ENCODE results near the gene FAM219A.

GRCh38 chr9:34459941-34460340 lies 1.6 kb upstream of the FAM219A start:
- TF ChIP-seq CTCF (IDR thresholded peaks at IDR 0.05; ENCODE audit: low read depth, low read length): no peak
- no peak for TF ChIP-seq POLR2A (IDR thresholded peaks at IDR 0.05; ENCODE audit: extremely low read depth, insufficient read length)
